ACC112 (cell line): ENCODE results near the gene CYP4V2.
"Not testable (repeated sequence)": the region's sequence is repeated elsewhere in the genome, so short reads cannot be mapped to it uniquely, and the experiment has no call there.

ENCODE experiments used
- H2AFZ ChIP-seq: fragments of 200-600 bp; sonication (generic); one replicate; pipeline ENCODE4 v1.6.0; 2017; ENCODE audit warnings: antibody characterized with exemption, low read length; ENCODE audit not compliant: unreplicated experiment
- H3K27ac ChIP-seq: fragments of 200-600 bp; sonication (generic); 2 replicates; pipeline ENCODE4 v1.5.1; 2014; ENCODE audit warnings: low read depth, mild to moderate bottlenecking, antibody characterized with exemption, low read length, moderate library complexity
- H3K27me3 ChIP-seq: fragments of 200-600 bp; sonication (generic); 2 replicates; pipeline ENCODE4 v1.6.1; 2014; ENCODE audit warnings: mild to moderate bottlenecking, antibody characterized with exemption, low read length, moderate library complexity, mixed read lengths; ENCODE audit not compliant: insufficient read depth
- H3K36me3 ChIP-seq: fragments of 200-600 bp; sonication (generic); 2 replicates; pipeline ENCODE4 v1.6.1; 2016; ENCODE audit warnings: mild to moderate bottlenecking, antibody characterized with exemption, low read length, moderate library complexity, mixed read lengths; ENCODE audit not compliant: insufficient read depth
- H3K4me1 ChIP-seq: fragments of 200-600 bp; sonication (generic); one replicate; pipeline ENCODE4 v1.6.1; 2016; ENCODE audit warnings: low read length, mixed read lengths; ENCODE audit not compliant: insufficient read depth, unreplicated experiment, control insufficient read depth
- H3K4me3 ChIP-seq: fragments of 200-600 bp; sonication (generic); 2 replicates; pipeline ENCODE4 v1.5.1; 2014; ENCODE audit warnings: mild to moderate bottlenecking, low read depth, low read length
- H3K79me2 ChIP-seq: fragments of 200-600 bp; sonication (generic); one replicate; pipeline ENCODE4 v1.6.0; 2016; ENCODE audit warnings: low read length; ENCODE audit not compliant: control insufficient read depth, unreplicated experiment, insufficient read depth

Gene CYP4V2

GRCh38 chr4:186228514-186228894 lies 37.1 kb downstream of the CYP4V2 start:
- Histone ChIP-seq H3K36me3 (no peaks in the 10 kb centered on the region), H2AFZ (peak overlapping the region; percentile 78), H3K4me3 (peak overlapping the region; percentile 62)

GRCh38 chr4:186234367-186234766 lies 43.0 kb downstream of the CYP4V2 start:
- no peaks in the 10 kb centered on the region for H3K36me3 ChIP-seq
- H3K27me3 ChIP-seq: no peaks in the 10 kb centered on the region
- no peak overlapping the region for H2AFZ ChIP-seq
- H3K4me3 ChIP-seq: no peak overlapping the region
- no peaks in the 10 kb centered on the region for H3K4me1 ChIP-seq
- H3K27ac ChIP-seq: no peak overlapping the region
- H3K79me2 ChIP-seq: no peaks in the 10 kb centered on the region

More at GRCh38 chr4:186228514-186228894, 37.1 kb downstream of the CYP4V2 start:
- Histone ChIP-seq H3K79me2 (no peaks in the 10 kb centered on the region), H3K27ac (no peak overlapping the region), H3K4me1 (peaks cover 10% of the 10 kb centered on the region), H3K27me3 (no peaks in the 10 kb centered on the region)

GRCh38 chr4:186236126-186236525 lies 44.8 kb downstream of the CYP4V2 start:
- no peak overlapping the region for H3K27ac ChIP-seq
- H3K79me2 ChIP-seq: no peaks in the 10 kb centered on the region
- H3K4me3 ChIP-seq: no peak overlapping the region
- no peaks in the 10 kb centered on the region for H3K36me3 ChIP-seq
- no peaks in the 10 kb centered on the region for H3K27me3 ChIP-seq
- no peak overlapping the region for H2AFZ ChIP-seq
- no peaks in the 10 kb centered on the region for H3K4me1 ChIP-seq

- H3K27ac ChIP-seq: no peak overlapping the region
- H3K4me3 ChIP-seq: no peak overlapping the region
- H3K27me3 ChIP-seq: no peaks in the 10 kb centered on the region
- no peaks in the 10 kb centered on the region for H3K36me3 ChIP-seq
- no peaks in the 10 kb centered on the region for H3K79me2 ChIP-seq
- H2AFZ ChIP-seq: no peak overlapping the region
- no peaks in the 10 kb centered on the region for H3K4me1 ChIP-seq
These were observed 49.1 kb downstream of the CYP4V2 start for GRCh38 chr4:186240452-186240847.

GRCh38 chr4:186240848-186241491 lies 49.6 kb downstream of the CYP4V2 start:
- Histone ChIP-seq H3K4me1 (no peaks in the 10 kb centered on the region), H3K4me3 (no peak overlapping the region), H3K27ac (no peak overlapping the region), H2AFZ (no peak overlapping the region), H3K27me3 (no peaks in the 10 kb centered on the region), H3K36me3 (no peaks in the 10 kb centered on the region), H3K79me2 (no peaks in the 10 kb centered on the region)

- H3K36me3 ChIP-seq: no peaks in the 10 kb centered on the region
- H3K79me2 ChIP-seq: no peaks in the 10 kb centered on the region
- H3K4me1 ChIP-seq: no peaks in the 10 kb centered on the region
- H3K27me3 ChIP-seq: no peaks in the 10 kb centered on the region
- H2AFZ ChIP-seq: no peak overlapping the region
- H3K4me3 ChIP-seq: no peak overlapping the region
- H3K27ac ChIP-seq: no peak overlapping the region
These were observed 50.2 kb downstream of the CYP4V2 start for GRCh38 chr4:186241616-186242015.

- not testable (repeated sequence) for H3K4me3 ChIP-seq, H3K27me3 ChIP-seq, H3K79me2 ChIP-seq, H3K27ac ChIP-seq, H3K4me1 ChIP-seq, H3K36me3 ChIP-seq, H2AFZ ChIP-seq
These were observed 50.7 kb downstream of the CYP4V2 start for GRCh38 chr4:186242031-186242430.

GRCh38 chr4:186243331-186243730 lies 52.0 kb downstream of the CYP4V2 start:
- Histone ChIP-seq H2AFZ (no peak overlapping the region), H3K27ac (no peak overlapping the region), H3K27me3 (no peaks in the 10 kb centered on the region), H3K79me2 (no peaks in the 10 kb centered on the region), H3K36me3 (no peaks in the 10 kb centered on the region), H3K4me1 (no peaks in the 10 kb centered on the region), H3K4me3 (no peak overlapping the region)

GRCh38 chr4:186244835-186245234 lies 53.5 kb downstream of the CYP4V2 start:
- H3K27me3 ChIP-seq: no peaks in the 10 kb centered on the region
- H2AFZ ChIP-seq: no peak overlapping the region
- H3K36me3 ChIP-seq: no peaks in the 10 kb centered on the region
- H3K4me1 ChIP-seq: no peaks in the 10 kb centered on the region
- no peak overlapping the region for H3K27ac ChIP-seq
- H3K79me2 ChIP-seq: no peaks in the 10 kb centered on the region
- H3K4me3 ChIP-seq: no peak overlapping the region

- H3K4me3 ChIP-seq, H3K27me3 ChIP-seq, H3K36me3 ChIP-seq, H3K4me1 ChIP-seq, H2AFZ ChIP-seq, H3K27ac ChIP-seq, H3K79me2 ChIP-seq: not testable (repeated sequence)
These were observed 55.8 kb downstream of the CYP4V2 start for GRCh38 chr4:186247062-186247752.

- no peak overlapping the region for H2AFZ ChIP-seq
- no peaks in the 10 kb centered on the region for H3K4me1 ChIP-seq
- no peak overlapping the region for H3K4me3 ChIP-seq
- no peaks in the 10 kb centered on the region for H3K27me3 ChIP-seq
- no peaks in the 10 kb centered on the region for H3K36me3 ChIP-seq
- H3K27ac ChIP-seq: no peak overlapping the region
- no peaks in the 10 kb centered on the region for H3K79me2 ChIP-seq
These were observed 57.3 kb downstream of the CYP4V2 start for GRCh38 chr4:186248643-186249042.
